Fibroblast of mammary gland (primary cell): Measurements from ENCODE around the gene CTNNBIP1.

Experiments
- DNase-seq: peaks from one replicate; pipeline ENCODE4 v3.0.0-alpha.2; 2010; ENCODE audit warnings: low read depth
- H3K4me3 ChIP-seq: 2 replicates; pipeline ENCODE4 v1.5.1; 2011; ENCODE audit warnings: low read depth, mild to moderate bottlenecking, low read length, moderate library complexity; ENCODE audit not compliant: control insufficient read depth
- CTCF ChIP-seq: conservative IDR thresholded peaks from 2 replicates; pipeline ENCODE4 v1.5.1; 2011; ENCODE audit warnings: low read depth, low read length, inconsistent platforms; ENCODE audit not compliant: control insufficient read depth, insufficient read depth

CTNNBIP1 gene

GRCh38 chr1:9868244-9868590 is 41.9 kb downstream of the CTNNBIP1 start:
- DNase-seq = no peak
- no peak for TF ChIP-seq CTCF

GRCh38 chr1:9867408-9868243 is 42.4 kb downstream of the CTNNBIP1 start:
- DNase-seq = peak; percentile 62
- peak; percentile 95 for TF ChIP-seq CTCF
- no peak overlapping the region for H3K4me3 ChIP-seq

More at GRCh38 chr1:9868244-9868590, 41.9 kb downstream of the CTNNBIP1 start:
- H3K4me3 ChIP-seq = no peak overlapping the region

GRCh38 chr1:9866836-9867235 is 43.2 kb downstream of the CTNNBIP1 start:
- DNase-seq = no peak
- no peak for TF ChIP-seq CTCF

GRCh38 chr1:9865724-9866123 is 44.3 kb downstream of the CTNNBIP1 start:
- no peak for TF ChIP-seq CTCF
- no peak overlapping the region for H3K4me3 ChIP-seq

More at GRCh38 chr1:9866836-9867235, 43.2 kb downstream of the CTNNBIP1 start:
- H3K4me3 ChIP-seq = no peak overlapping the region

GRCh38 chr1:9863371-9863770 is 46.7 kb downstream of the CTNNBIP1 start:
- no peak for TF ChIP-seq CTCF
- H3K4me3 ChIP-seq = no peak overlapping the region
- no peak for DNase-seq

More at GRCh38 chr1:9865724-9866123, 44.3 kb downstream of the CTNNBIP1 start:
- no peak for DNase-seq

- H3K4me3 ChIP-seq = no peak overlapping the region
- no peak for DNase-seq
- TF ChIP-seq CTCF = no peak
Measured at GRCh38 chr1:9861360-9861759, 48.7 kb downstream of the CTNNBIP1 start.

- no peak overlapping the region for H3K4me3 ChIP-seq
- no peak for TF ChIP-seq CTCF
- DNase-seq = peak; percentile 27
Measured at GRCh38 chr1:9860887-9861286, 49.2 kb downstream of the CTNNBIP1 start.
